SU-DHL-6 (cell line): ENCODE measurements around the gene FAP.

Source experiments
- CTCF ChIP-seq: fragments of 200-600 bp; sonication (generic); IDR thresholded peaks from one replicate; pipeline ENCODE4 v1.5.1; 2017; ENCODE audit warnings: antibody characterized with exemption, mild to moderate bottlenecking, low read length, moderate library complexity; ENCODE audit not compliant: insufficient read depth, poor library complexity, severe bottlenecking
- EZH2phosphoT487 ChIP-seq: fragments of 200-600 bp; sonication (generic), shearing (Covaris generic); conservative IDR thresholded peaks from 2 replicates; pipeline ENCODE4 v1.6.1; 2018; ENCODE audit warnings: mild to moderate bottlenecking, antibody characterized with exemption, low read length, moderate library complexity, mixed read lengths

GRCh38 chr2:162199913-162200312 is 43.3 kb downstream of the FAP start:
- TF ChIP-seq CTCF (no peak), EZH2phosphoT487 (no peak)
